ENCODE results near the gene ELOA.
"Not testable (repeated sequence)": the region's sequence is repeated elsewhere in the genome, so short reads cannot be mapped to it uniquely, and the experiment has no call there.

ELOA gene

DNA sequence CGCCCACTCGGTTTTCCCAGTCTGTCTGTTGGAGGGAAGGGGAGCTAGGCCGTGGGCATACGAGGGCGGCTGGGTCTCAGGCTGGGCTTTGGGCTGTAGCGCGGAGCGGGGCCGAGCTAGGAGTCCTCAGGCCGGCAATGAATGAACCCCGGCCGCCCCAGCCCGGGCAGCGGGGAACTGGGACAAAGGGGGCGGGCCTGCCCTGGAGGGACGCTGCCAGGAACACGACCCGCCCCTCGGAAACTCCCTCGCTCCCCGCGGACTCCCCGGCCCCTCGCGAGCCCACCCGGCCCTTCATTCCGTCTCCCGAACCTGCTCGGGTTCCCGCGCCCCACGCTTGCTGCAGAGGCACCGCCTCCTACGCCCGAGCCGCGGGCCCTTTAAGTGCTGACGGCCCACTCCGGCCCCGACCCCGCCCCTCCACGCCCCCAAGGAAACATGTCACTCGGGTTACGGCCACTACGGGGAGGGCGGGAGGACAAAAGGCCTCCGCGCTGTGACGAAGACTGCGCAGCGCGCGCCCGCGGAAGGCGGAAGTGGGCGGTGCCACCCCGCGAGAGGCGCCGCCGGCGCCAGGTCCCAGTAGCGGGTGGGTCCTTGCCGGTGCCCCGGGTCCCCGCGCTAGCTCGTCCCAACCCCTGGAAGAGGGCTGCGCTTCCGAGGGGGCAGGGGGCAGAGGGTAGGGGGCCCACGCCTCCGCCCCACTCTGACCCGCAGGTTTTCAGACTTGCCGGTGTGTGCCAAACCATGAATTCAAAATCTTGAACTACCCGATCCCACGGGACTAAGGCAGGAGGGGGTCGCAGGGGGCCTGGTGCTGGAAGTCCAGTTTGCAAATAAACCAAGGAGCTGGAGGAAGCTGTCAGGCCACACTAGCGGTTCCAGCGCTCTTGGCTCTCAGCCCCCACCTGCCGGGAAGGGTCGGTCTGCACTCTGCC is 57.4 kb downstream of the ELOA start, which contains the start of gene GALE:
TSS of gene GALE (minus strand) at position 355 of the 938 bp plus-strand sequence. CDS start 1,747 bp downstream, outside the sequence.
- peak; percentile 91 to 98 (median 95) for DNase-seq (ENCODE audit: low read depth in 2 of 3, low spot score in 1 of 3)

- no peak for DNase-seq (ENCODE audit: low read depth in 2 of 3, low spot score in 1 of 3)
These were observed 58.1 kb downstream of the ELOA start for GRCh38 chr1:23801338-23801748.

GRCh38 chr1:23801876-23802275 is 58.6 kb downstream of the ELOA start:
- no peak for DNase-seq (ENCODE audit: low read depth in 2 of 3, low spot score in 1 of 3)

DNA sequence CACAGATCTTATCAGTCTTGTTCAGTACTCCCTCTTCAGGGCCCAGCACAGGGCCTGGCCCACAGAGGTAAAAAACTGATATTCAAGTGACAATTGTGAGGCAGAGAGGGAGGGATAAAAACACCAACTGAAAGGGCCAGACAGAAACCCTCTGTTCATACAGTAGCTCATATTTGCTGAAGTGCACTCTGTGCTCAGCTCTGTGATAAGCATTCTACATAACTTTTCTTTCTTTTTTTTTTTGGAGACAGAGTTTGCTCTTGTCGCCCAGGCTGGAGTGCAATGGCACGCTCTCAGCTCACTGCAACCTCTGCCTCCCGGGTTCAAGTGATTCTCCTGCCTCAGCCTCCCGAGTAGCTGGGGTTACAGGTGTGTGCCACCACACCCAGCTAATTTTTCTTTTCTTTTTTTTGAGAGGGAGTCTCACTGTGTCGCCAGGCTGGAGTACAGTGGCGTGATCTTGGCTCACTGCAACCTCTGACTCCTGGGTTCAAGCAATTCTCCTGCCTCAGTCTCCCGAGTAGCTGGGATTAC is 59.6 kb downstream of the ELOA start:
- DNase-seq (ENCODE audit: low read depth in 2 of 3, low spot score in 1 of 3): not testable (repeated sequence)

- no peak for DNase-seq (ENCODE audit: low read depth in 2 of 3, low spot score in 1 of 3)
These were observed 60.4 kb downstream of the ELOA start for GRCh38 chr1:23803674-23804073.

DNA sequence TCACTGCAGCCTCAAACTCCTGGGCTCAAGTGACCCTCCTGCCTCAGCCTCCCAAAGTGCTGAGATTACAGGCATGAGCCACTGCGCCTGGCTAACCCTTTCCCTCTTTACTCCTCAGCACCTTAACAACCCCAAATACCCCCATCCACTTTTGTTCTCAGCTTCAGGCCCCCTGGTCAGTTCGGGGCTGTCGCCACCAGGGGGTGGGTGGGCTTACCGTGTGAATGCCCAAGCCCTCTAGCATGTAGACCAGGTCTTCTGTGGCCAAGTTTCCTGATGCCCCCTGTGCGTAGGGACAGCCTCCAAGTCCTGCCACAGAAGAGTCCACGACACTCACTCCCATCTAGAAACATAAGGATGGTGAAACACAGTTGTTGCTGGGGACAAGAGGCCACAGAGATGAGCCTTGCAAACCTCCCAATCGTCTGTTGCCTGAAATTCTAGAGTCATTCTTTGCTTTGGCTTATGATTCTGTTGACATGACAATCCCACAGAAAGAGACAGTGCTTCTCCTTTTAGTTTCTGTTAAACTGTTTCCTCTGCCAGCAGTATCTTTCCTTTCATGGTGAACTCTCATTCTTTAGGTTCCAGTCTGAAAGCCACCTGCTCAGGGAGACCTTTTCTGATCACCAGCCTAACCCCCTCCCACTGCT is 61.0 kb downstream of the ELOA start:
- no peak for DNase-seq (ENCODE audit: low read depth in 2 of 3, low spot score in 1 of 3)

GRCh38 chr1:23805025-23805424 is 61.8 kb downstream of the ELOA start:
- DNase-seq (ENCODE audit: low read depth in 2 of 3, low spot score in 1 of 3): no peak

DNA sequence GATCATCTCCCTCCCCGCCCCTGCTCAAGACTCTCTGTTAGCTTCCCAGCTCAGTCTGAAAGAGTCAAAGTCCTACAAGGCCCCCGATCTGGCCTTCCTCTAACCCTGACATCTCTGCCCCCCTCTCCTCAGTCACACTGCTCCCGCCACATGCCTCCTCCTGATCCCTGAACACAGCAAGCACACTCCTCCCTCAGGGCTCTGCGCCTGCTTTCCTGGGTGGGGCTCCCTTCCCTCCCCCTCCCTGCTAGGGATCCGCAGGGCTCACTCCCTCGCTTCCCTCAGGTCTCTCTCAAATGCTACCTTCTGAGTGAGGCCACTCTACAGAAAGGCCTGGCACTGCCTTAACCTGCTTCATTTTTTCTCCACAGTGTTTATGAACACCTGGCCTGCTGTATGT is 63.0 kb downstream of the ELOA start:
- no peak for DNase-seq (ENCODE audit: low read depth in 2 of 3, low spot score in 1 of 3)

GRCh38 chr1:23807453-23807852 is 64.2 kb downstream of the ELOA start:
- no peak for DNase-seq (ENCODE audit: low read depth in 2 of 3, low spot score in 1 of 3)

DNA sequence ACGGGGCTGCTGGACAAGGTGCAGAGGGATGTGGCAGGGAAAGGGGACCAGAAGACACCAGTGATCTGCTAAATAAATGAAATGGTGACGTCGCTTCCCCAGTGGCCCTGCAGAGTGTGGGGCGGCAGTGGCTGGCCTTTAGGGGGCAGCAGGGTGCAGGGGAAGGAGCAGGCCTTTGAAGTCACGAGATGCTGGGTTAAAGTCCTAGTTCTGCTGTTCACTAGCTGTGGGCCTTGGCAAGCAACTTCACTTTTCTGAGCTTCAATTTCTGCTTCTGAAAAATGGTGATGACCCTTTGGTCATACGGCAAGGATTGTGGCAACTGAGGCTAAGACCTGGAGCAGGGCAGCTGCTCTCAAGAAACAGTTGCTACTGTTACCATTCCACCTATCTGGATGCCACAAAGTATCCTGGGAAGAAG is 66.5 kb downstream of the ELOA start:
- peak; percentile 73 to 78 (median 75) for DNase-seq (ENCODE audit: low read depth in 2 of 3, low spot score in 1 of 3)

- DNase-seq (ENCODE audit: low read depth in 2 of 3, low spot score in 1 of 3): peak in 2 of 3 donors; percentile 40 to 61
These were observed 67.7 kb downstream of the ELOA start for GRCh38 chr1:23810818-23811540.

Data from stimulated activated CD4-positive, alpha-beta T cell treated with anti-CD3 and anti-CD28 coated beads, Interleukin-12 subunit alpha, Interleukin-12 subunit beta, amount 100 ng/mL, for 48 hours (primary cell).